HG03196 (cell line): ENCODE results near the gene TMEFF2.

ENCODE experiments used
- ATAC-seq: cut with Tn5 transposase; IDR thresholded peaks from one replicate; pipeline ENCODE4 v1.9.1; 2021; ENCODE audit not compliant: unreplicated experiment

TMEFF2 gene

DNA sequence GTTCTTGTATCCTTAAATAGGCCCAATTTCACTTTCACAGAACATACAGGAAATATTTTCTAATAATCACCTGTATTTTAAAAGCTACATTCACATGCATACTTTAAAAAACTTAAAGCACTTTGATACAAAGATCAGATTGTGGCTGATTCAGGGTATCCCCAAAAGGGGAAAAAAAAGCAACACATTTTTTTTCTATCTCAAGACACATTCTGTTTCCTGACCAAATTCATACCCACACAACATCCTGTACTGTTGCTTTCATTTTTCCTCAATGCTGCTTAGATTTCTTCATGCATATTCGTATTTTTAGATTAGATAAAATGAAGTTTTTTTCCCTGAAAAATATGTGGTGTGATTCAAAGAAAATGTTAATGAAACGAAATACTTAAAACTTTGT lies 122.5 kb downstream of the TMEFF2 start:
- ATAC-seq, result no peak

DNA sequence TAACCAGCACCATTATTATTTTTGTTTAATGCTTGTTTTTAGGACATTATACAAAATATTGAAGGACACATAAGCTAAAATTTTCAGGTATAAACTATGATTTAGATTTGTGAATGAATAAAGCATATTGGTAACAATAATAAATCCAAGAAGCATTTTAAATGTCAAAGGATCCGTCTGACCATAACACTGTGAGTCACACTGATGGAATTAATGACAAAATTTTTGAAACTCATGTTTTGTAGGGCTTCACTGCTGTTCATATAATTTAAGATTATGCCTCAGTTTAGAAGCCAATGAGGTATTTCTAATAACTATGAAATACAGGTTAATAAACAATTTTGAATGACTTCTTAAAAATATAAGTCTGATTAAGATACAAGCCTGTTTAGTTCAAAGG lies 124.6 kb downstream of the TMEFF2 start:
- no peak for ATAC-seq

DNA sequence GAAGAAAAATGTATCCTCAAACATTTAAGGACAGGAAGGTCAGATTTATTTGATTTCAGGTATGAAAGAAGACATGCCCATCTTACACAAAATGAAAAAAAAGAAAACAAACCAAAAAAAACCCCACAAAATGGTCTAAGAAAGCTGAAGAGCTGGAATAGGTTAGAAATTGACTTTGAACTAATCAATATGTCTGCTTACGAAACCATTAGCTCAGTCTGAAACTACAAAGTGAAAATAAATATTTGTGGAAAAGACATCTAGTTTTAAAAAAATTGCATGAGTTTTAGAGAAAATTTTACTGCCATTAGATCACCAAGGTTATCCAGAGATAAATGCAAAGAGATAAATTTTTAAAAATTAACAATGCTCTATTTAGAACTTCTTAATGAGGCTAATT lies 125.3 kb downstream of the TMEFF2 start:
- no peak for ATAC-seq

DNA sequence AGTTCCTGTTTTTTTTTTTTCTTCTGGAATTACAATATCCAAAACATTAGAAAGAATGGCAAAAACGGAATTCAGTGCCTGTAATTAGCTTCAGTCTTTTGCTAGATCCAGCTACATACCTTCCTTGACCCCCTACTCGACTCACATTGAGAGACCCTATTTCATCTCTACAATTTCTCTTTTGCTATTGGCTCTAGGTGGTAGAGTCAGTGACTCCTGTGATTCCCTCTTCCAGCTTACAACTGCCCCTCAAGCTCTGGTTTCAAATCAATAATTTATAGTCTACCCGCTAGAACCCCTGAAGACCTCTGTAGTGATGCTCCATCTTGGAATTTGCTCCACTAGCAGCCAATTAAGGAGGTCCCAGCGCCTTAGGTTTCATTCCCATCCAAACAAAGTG lies 125.8 kb downstream of the TMEFF2 start:
- no peak for ATAC-seq

DNA sequence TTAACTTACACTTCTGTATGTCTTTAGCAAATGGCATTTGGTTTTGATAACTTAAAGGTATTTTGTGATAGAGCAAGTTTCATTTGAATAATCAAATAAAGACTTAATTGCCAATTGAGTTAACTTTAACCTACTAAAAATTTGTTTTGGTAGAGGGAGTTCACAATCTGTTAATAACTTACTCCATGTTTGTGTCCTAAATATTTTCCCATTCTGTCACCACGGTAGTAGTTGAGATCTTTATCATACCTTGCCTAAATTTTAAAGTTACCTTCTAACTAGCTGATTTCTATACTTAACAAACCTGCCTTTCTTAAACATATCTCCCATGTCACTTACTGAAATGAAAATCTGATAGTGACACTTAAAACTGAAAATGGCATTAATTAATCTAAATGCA lies 127.1 kb downstream of the TMEFF2 start:
- no peak for ATAC-seq

DNA sequence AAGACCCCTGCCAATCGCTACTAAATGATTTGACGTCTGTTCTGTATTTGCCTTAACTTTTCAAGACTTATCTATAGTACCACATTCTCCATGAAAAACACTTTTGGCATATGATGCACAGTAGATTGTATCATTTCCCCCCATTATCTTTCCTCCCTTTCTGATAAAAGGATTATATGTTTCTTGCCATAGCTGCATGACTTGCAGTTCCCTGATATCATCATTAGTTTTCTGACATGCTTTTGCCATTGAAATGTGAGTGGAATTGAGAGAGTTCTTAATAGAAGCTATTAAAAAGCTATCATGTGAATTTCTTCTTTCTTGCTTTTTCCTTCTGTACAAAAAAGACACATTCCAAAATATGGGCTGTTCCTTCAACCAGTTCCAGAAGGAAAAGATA lies 130.3 kb downstream of the TMEFF2 start:
- no peak for ATAC-seq

DNA sequence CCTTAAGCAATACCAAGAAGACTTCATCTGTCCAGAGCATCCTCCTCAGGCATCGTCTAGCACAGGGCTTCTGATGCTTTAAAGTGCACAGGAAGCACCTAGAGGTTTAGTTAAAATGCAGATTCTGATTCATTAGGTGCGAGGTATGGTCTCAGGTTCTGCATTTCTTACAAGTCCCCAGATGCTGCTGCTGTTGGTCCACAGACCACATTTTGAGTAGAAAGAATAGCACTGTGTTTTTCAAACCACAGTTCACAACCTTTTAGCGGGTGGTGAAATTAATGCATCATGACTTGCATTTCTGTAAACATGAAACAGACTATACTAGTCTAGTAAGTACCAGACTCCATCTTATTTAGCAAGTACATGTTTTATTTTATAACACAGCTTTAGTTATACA lies 134.6 kb downstream of the TMEFF2 start:
- no peak for ATAC-seq

DNA sequence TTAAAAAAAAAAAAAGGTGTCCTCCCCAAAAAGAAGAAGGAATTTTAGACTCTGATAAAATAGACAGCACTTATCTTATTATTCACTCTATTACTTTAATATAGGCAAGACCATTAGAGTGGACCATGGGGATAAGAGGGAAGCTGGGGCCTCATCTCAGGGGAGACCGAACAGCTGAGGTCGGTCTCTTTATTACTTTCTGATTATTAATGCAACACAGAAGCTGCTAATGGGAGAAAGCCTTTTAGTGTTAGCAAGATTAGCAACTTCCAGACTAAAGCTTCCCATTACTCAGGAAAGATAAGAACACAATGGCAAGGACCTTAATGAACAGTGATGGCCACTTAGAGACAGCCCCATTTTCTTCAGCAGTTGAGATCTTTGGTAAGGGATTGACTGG lies 135.5 kb downstream of the TMEFF2 start:
- ATAC-seq, result no peak

DNA sequence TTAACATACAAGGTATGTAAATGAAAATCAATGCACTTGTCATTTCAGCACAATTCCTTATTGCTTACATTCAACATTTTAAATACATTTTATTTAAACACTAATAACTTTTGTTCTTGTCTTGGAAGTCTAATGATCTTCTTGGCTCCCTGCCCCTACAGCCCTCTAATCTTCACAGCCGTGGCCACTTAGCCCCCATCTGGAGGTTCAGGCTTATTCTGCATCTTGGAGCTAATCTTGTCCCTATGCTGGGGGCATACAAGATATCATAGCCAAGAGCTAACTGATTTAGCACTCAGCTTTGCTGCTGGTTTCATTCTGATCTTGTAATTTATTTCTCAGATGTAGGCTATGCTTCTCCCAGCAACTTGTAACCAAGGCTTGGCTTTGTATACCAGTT lies 140.8 kb downstream of the TMEFF2 start:
- ATAC-seq, result no peak

DNA sequence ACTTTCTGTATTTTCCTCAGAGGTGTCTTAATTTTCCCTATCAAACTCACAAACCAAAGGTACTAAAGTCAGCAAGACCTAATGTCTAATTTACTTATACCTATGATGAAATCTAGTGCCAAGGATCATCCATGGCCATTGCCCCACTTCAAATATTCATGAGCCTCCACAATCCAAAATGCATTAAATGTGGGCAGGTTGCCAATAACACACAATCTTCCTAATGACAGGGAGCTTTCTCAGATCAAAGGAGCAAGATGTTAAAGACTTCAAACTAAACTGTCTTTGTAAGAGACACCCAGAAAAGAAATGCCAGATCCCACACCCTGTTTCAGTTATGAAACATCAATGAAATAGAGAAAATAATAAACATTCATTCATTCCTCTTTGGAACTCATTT lies 143.2 kb downstream of the TMEFF2 start:
- no peak for ATAC-seq

DNA sequence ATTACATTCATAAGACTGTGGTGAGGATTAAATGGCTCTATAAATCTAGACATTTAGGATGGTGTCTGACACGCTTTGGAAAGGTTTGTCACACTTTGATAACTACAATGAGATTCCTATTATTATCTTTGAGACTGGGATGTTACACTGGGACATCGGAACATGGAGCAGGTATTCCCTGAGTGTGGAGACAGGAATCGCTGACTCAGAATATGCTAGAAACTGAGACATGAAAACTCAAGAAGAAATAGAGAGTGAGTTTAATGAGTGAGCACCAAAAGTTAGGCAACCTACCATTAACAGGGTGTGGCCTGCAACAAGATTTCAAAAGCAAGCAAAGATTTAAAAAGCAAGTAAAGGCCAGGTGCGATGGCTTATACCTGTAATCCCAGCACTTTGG lies 145.4 kb downstream of the TMEFF2 start:
- ATAC-seq, result no peak

DNA sequence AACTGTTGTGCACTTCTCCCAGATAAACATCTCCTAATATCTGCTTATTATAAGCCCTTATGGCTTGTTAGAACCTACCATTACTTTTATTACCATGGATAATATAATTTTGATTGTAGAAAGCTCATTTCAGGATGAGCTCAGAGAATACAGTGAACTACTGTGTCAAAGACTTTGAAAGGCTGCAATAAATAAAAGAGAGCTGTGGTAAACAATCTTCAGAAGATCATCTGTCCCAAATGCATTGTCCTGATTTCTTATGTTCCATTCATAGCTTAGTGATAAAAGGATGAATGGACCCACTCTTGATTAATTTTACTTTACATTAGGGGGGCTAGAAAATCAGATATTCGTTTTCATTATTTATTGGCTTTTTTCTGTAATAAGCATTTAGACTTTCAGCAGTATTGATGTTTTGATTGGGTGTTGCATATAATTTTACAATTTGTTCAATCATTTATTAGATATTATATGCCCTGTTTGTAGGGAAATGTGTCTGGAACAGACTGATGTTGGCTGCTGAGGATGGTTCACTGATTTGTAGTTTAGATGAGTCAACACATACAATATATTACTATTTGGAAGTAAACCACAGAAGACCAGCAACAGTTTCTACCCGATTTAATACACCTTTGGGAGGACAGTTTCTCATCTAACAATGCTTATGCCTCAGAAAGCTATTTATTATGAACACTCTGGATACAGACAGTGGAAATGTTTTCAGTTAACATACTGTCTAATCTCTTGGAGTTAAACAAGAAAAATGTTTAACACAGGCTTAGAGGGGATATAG lies 147.2 kb downstream of the TMEFF2 start:
- ATAC-seq, result no peak

DNA sequence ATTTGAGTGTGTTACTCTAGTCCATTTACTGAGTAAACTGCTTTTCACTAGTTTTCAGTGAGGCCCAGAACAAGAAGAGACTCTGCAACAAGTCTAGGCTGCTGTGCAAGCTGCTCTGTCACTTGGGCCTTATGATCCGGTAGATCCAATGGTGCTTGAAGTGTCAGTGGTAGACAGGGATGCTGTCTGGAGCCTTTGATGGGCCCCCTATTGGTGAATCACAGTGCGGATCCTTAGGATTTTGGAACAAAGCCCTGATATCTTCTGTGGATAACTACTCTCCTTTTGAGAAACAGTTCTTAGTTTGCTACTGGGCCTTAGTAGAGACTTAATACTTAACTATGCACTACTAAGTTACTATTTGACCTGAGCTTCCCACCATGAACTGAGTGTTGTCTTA lies 150.2 kb downstream of the TMEFF2 start:
- no peak for ATAC-seq

DNA sequence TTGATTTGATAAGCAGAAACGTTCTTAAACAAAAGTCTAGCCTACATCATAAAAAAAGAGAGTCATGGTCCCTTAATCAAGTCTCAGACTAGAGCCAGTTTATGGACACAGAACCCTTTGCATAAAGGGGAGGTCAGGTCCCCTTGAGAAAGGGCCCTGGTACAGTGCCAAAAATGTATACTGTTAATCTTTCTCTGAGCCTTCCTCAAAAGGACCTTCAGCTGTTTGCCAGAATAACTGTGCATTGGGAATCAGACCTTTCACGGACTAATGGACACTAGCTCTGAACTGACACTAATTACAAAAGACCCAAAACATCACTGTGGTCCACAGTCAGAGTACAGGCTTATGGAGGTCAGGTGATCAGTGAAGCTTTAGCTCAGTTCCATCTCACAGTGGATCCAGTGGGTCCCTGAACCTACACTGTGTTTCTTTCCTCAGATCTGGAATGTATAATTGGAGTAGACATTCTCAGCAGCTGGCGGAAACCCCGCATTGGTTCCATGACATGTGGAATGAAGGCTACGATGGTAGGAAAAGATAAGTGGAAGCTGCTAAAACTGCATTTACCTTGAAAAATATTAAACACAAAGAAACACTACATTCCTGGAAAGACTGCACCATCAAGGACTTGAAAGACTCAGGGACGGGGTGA lies 151.4 kb downstream of the TMEFF2 start:
- no peak for ATAC-seq

DNA sequence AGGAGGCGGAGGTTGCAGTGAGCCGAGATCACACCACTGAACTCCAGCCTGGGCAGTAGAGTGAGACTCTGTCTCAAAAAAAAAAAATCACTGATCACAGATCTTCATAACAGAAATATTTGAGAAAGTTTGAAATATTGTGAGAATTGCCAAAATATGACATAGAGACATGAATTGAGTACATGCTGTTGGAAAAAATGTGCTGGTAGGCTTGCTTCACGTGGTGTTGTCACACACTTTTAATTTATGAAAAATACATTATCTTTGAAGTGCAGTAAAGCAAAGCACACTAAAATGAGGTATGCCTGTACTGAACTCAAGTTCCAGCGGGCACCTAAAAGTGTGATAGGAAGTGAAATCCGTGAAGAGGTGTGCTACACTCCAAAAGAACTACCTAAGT lies 152.6 kb downstream of the TMEFF2 start:
- no peak for ATAC-seq

DNA sequence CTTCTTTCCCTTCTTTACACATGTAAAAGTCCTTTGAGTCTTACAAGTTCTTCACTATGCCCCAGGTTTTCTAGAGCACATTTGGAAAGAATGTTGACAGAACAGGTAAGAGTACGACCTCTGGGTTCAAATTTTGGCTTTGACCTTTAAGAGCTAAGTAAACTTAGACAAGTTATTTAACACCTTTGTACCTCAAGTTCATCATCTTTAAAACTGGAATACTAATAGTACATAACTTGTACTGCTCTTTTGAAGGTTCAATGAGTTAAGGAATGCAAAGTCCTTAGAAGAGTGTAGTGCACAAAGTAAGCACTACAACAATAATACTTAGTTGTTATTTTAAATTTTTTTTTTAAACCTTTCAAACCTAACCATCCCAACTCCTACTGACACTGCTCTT lies 156.6 kb downstream of the TMEFF2 start:
- ATAC-seq, result no peak

DNA sequence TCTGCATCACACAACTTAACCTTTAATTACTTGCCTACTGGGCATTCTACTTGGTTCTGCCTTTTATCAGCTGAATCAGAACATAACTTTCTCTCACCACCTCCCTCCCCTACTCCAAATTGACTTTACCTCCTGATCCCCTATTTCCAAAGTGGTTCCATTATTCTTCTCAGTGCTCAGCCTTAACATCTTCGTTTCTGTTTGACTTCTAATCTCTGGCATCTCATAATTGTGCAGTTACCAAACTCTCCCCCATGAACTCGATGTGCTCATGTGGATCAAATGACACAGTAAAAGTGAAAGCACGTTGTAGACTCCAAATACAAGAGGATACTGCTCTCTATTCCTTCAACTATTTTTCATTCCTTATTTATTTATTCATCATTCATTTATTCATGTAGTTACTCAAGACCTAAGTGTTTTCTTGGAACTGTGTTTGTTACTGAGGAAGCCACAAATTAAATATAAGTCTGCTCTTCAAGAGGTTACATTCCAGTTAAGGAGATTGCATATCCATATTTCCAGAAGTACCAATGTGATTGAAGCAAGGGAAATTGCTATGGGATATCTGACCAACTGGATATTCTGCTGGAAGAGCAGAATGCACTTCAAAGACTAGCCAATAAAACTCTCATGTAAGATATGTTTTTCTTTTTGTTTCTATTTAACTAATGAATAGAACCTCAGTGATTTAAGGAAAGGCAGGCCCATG lies 158.8 kb downstream of the TMEFF2 start:
- ATAC-seq, result no peak

DNA sequence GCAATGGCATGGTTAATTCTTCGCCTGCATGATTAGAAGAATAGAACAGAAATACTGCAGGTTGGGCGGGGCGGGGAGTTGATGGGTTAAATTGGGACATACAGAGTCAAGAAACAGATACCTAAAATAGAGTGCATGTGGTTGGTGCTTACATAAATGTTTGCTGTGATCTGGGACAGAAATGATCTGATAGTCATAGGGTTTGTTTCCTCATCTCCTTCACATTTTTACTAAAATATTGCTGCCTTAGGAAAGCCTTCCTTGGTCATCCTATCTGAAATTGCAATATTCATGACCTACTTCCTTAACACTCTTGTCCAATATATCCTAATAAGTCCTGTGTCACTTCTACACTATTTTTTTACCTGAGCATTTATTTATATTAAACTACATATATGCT lies 163.9 kb downstream of the TMEFF2 start:
- ATAC-seq, result no peak

DNA sequence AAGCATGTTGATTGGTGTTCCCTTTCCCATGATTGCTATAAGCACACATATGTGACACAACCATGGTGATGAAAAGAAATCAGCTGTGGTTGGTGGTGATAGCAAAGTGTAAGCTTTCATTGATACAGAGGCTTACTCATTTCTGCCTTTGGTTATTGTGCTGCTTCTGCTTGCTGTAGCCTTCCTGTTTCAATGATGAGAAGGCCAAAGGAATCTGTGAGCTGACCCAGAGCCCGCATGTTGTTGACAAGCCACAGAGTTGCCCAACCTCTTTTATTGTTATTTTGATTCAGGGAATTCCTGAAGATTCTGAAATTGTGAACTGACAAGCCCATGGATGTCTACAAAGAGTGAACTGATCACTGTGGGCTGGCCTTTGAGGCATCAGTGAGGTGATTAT lies 164.4 kb downstream of the TMEFF2 start:
- no peak for ATAC-seq

DNA sequence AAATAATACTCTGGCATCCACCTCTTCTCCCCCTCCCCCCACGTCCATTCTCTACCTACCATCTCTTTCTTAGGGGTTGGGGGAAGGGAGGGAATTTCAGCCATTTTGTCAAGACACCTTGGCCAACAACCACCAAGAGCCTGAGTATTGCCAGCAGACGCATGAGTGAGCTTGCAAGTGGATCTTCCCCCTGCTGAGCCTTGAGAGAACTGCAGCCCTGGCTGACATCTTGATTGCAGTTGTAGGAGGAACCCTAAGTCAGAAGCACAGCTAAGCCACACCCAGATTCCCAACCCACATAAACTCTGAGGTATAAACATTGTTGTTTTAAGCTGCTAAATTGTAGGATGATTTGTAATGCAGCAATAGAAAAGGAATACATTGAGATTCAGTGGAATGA lies 165.6 kb downstream of the TMEFF2 start:
- ATAC-seq, result peak; percentile 60

DNA sequence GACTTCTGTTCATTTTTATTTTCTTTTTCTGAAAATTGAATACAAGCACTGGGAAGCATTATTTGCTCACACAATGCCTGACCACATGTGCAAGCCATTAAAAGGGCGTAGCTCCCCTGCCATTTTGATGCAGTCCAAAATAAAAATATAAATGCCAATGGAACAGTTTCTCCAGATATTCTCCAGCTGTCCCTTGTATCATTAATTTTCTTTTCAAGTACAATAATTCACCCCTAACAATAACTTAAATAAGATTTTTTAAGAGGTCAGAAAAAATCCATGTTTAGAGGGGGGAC lies 168.0 kb downstream of the TMEFF2 start:
- ATAC-seq, result no peak

DNA sequence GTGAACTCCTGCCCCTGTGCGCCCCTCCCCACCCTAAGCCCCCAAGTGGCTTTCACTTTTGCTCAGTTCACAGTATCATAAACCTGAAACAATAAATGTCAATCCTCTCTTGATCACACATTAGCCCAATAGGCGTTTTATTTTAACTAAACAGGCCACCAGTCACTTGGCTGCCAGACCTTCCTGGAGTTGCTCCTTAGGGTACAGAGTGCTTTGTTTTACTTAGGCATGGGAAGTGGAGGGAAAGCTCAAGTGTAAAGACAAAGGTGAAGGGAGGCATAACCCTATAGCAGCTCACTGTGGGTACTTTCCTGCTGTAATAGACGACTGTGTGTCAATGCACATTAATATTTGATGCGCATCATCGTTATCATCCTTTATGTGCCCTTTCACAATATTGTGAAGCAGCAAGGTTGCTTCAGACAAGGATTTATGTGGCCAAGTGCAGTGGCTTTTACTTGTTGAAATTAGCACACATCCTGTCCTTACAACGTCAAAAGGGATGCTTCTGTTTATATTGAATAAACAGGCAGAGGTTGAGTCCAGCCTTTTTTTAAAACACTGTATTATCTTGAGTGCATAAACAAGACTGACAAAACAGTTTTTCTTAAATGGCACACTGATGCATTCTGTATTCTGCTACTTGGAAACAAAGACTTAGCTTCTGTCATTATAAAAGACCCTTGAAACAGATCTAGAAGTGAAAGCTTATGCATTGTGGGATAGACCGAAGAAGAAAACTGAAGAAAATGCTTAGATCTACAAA lies 168.5 kb downstream of the TMEFF2 start:
- no peak for ATAC-seq
